IMR-90 (cell line): Measurements from ENCODE around the gene STAT6. TPM values are rescaled to one million over a fixed set of nuclear protein-coding genes. Genes with fewer than 3 reads are reported as not detected.

Experiments
- ATAC-seq: fragments of 200-7000 bp; cut with Tn5 transposase; 2 replicates; pipeline ENCODE4 v1.9.1; 2020; ENCODE audit warnings: low read depth, mild to moderate bottlenecking, moderate library complexity
- BruUV-seq: library from RNA; stranded (reverse); fragments of 400-500 nt; replicated peaks from 2 replicates; lab custom pipeline; 2021; lab: Mats Ljungman, UMichigan
- CTCF ChIA-PET: fragments of 300-600 bp; formaldehyde crosslinking; extraction: SDS; loops from one replicate; lab custom pipeline; 2021; ENCODE audit warnings: antibody characterized with exemption; lab: Yijun Ruan, JAX
- POLR2A ChIA-PET: fragments of 300-600 bp; sonication (Branson Sonifier 250); formaldehyde crosslinking; loops from one replicate; lab custom pipeline; 2022; ENCODE audit warnings: antibody characterized with exemption; ENCODE audit not compliant: unreplicated experiment; lab: Charles Lee
- DNase-seq: peaks from one replicate; pipeline ENCODE4 v3.0.0; 2013
- H2AFZ ChIP-seq: replicated peaks from 2 replicates; pipeline ENCODE3; 2013; ENCODE audit warnings: low read length, mild to moderate bottlenecking; ENCODE audit not compliant: poor library complexity
- H2AK5ac ChIP-seq: 2 replicates; pipeline ENCODE4 v1.6.1; 2013; ENCODE audit warnings: low read depth, low read length, inconsistent platforms
- H2AK9ac ChIP-seq: replicated peaks from 2 replicates; pipeline ENCODE3; 2013; ENCODE audit warnings: mild to moderate bottlenecking, low read depth, low read length, moderate library complexity; ENCODE audit not compliant: poor library complexity
- H2BK120ac ChIP-seq: 2 replicates; pipeline ENCODE4 v1.6.1; 2013; ENCODE audit warnings: low read depth, low read length, inconsistent platforms
- H2BK15ac ChIP-seq: 3 replicates; pipeline ENCODE4 v1.6.1; 2013; ENCODE audit warnings: low read depth, low read length, inconsistent platforms
- H2BK20ac ChIP-seq: 2 replicates; pipeline ENCODE4 v1.6.1; 2013; ENCODE audit warnings: low read depth, mild to moderate bottlenecking, inconsistent platforms, low read length, moderate library complexity
- H2BK5ac ChIP-seq: 2 replicates; pipeline ENCODE4 v1.6.1; 2013; ENCODE audit warnings: mild to moderate bottlenecking, low read depth, low read length, inconsistent platforms; ENCODE audit not compliant: poor library complexity, severe bottlenecking
- H3K14ac ChIP-seq: replicated peaks from 2 replicates; pipeline ENCODE4 v1.6.1; 2013; ENCODE audit warnings: low read depth, low read length, inconsistent platforms
- H3K18ac ChIP-seq: 2 replicates; pipeline ENCODE4 v1.6.1; 2013; ENCODE audit warnings: low read depth, low read length, control low read depth
- H3K23ac ChIP-seq: 2 replicates; pipeline ENCODE4 v1.6.1; 2013; ENCODE audit warnings: low read depth, low read length, inconsistent platforms
- H3K27ac ChIP-seq: 2 replicates; pipeline ENCODE4 v1.5.1; 2013; ENCODE audit warnings: mild to moderate bottlenecking, control low read depth, low read length; ENCODE audit not compliant: insufficient read depth
- H3K27me3 ChIP-seq: 2 replicates; pipeline ENCODE4 v1.6.1; 2013; ENCODE audit warnings: low read length; ENCODE audit not compliant: control insufficient read depth, insufficient read depth
- H3K36me3 ChIP-seq: 2 replicates; pipeline ENCODE4 v1.6.1; 2013; ENCODE audit warnings: low read length, mixed read lengths; ENCODE audit not compliant: control insufficient read depth, insufficient read depth
- H3K4ac ChIP-seq: 2 replicates; pipeline ENCODE4 v1.6.1; 2013; ENCODE audit warnings: low read depth, low read length, inconsistent platforms
- H3K4me1 ChIP-seq: 2 replicates; pipeline ENCODE4 v1.6.1; 2013; ENCODE audit warnings: low read length, mixed read lengths; ENCODE audit not compliant: control insufficient read depth, insufficient read depth
- H3K4me2 ChIP-seq: 2 replicates; pipeline ENCODE4 v1.6.1; 2013; ENCODE audit warnings: low read depth, mild to moderate bottlenecking, control low read depth, low read length, moderate library complexity
- H3K4me3 ChIP-seq: 2 replicates; pipeline ENCODE4 v1.5.1; 2013; ENCODE audit warnings: low read depth, mild to moderate bottlenecking, control low read depth, low read length, moderate library complexity; ENCODE audit not compliant: insufficient read depth
- H3K56ac ChIP-seq: 2 replicates; pipeline ENCODE4 v1.6.1; 2013; ENCODE audit warnings: low read length, inconsistent platforms; ENCODE audit not compliant: insufficient read depth; ENCODE audit errors: extremely low read depth
- H3K79me1 ChIP-seq, 2 experiments: 2 replicates each; pipeline ENCODE4 v1.6.1; 2013; ENCODE audit warnings: low read length in 2 of 2, inconsistent platforms in 1 of 2, low read depth in 1 of 2
- H3K9ac ChIP-seq: 2 replicates; pipeline ENCODE4 v1.6.1; 2013; ENCODE audit warnings: low read depth, low read length, control low read depth
- H3K9me1 ChIP-seq: 2 replicates; pipeline ENCODE4 v1.6.1; 2013; ENCODE audit warnings: low read length, inconsistent platforms; ENCODE audit not compliant: insufficient read depth
- H3K9me3 ChIP-seq: 2 replicates; pipeline ENCODE4 v1.6.1; 2013; ENCODE audit warnings: low read length; ENCODE audit not compliant: control insufficient read depth, insufficient read depth
- H4K20me1 ChIP-seq: 2 replicates; pipeline ENCODE4 v1.6.1; 2013; ENCODE audit warnings: low read length, inconsistent platforms; ENCODE audit not compliant: insufficient read depth
- H4K5ac ChIP-seq: 2 replicates; pipeline ENCODE4 v1.6.1; 2013; ENCODE audit warnings: mild to moderate bottlenecking, low read depth, low read length, control low read depth
- H4K8ac ChIP-seq, 2 experiments: 2 replicates each; pipeline ENCODE4 v1.6.1; 2013; ENCODE audit warnings: low read depth in 2 of 2, low read length in 2 of 2, control low read depth in 1 of 2, inconsistent platforms in 1 of 2
- H4K91ac ChIP-seq: 2 replicates; pipeline ENCODE4 v1.6.1; 2013; ENCODE audit warnings: low read depth, low read length, inconsistent platforms; ENCODE audit not compliant: insufficient read depth
- CEBPB ChIP-seq: IDR thresholded peaks from 2 replicates; pipeline ENCODE4 v1.6.1; 2012; ENCODE audit warnings: low read depth, low read length, improper control_type of control experiment
- CHD1 ChIP-seq: IDR thresholded peaks from 2 replicates; pipeline ENCODE4 v1.6.1; 2012; ENCODE audit warnings: low read depth, low read length, improper control_type of control experiment
- MAFK ChIP-seq: IDR thresholded peaks from 2 replicates; pipeline ENCODE4 v1.6.1; 2012; ENCODE audit warnings: low read depth, low read length, improper control_type of control experiment
- MXI1 ChIP-seq: IDR thresholded peaks from 2 replicates; pipeline ENCODE4 v1.6.1; 2012; ENCODE audit warnings: low read depth, mild to moderate bottlenecking, low read length, moderate library complexity, borderline replicate concordance
- RAD21 ChIP-seq: IDR thresholded peaks from 2 replicates; pipeline ENCODE4 v1.6.1; 2012; ENCODE audit warnings: low read length, improper control_type of control experiment
- SMC3 ChIP-seq: fragments of 150-350 bp; IDR thresholded peaks from 2 replicates; pipeline ENCODE4 v1.6.1; 2016; ENCODE audit warnings: low read depth, mild to moderate bottlenecking, antibody characterized with exemption, low read length, moderate library complexity
- WGBS, 2 experiments: methylation state at CpG; one replicate each; pipeline versions ENCODE4 v1.1.5 to v1.1.7; 2013; ENCODE audit warnings: missing lambda C conversion rate in 2 of 2; ENCODE audit not compliant: insufficient read length in 1 of 2; ENCODE audit errors: extremely low coverage in 2 of 2; 5-methylcytosine and 5-hydroxymethylcytosine counted together
- dilution Hi-C: fragments of 300-500 bp; cut with HindIII; formaldehyde crosslinking; loops from one replicate; pipeline ENCODE4 v1.14.3; 2018; ENCODE audit warnings: low sequenced_read_pairs; ENCODE audit not compliant: unreplicated experiment
- in situ Hi-C: fragments of 300-500 bp; cut with MboI; formaldehyde crosslinking; loops from 3 replicates; pipeline ENCODE4 v1.14.3; 2019; ENCODE audit warnings: low sequenced_read_pairs, inconsistent platforms, mixed read lengths
- intact Hi-C: fragments of 100-400 bp; cut with micrococcal nuclease; formaldehyde crosslinking; loops from 2 replicates; pipeline ENCODE4 v1.10.0; 2022
- polyA plus RNA-seq, 3 experiments: library from polyadenylated mRNA; depleted of rRNA; stranded (reverse); fragments of >200 nt; gene quantifications; 2 replicates each; pipeline ENCODE4 v1.2.3, GENCODE V29; 2012; ENCODE audit warnings: low replicate concordance in 1 of 3
- total RNA-seq: library from RNA; depleted of rRNA; stranded (reverse); fragments of >200 nt; gene quantifications from 2 replicates; pipeline ENCODE4 v1.2.3, GENCODE V29; 2012
- TF ChIP-seq, protein P1 (sequence below): fragments of 150-350 bp; IDR thresholded peaks from 2 replicates; pipeline ENCODE4 v1.6.1; 2016; ENCODE audit warnings: low read depth, mild to moderate bottlenecking, low read length, moderate library complexity, borderline replicate concordance
- TF ChIP-seq, protein P2 (sequence below): conservative IDR thresholded peaks from 2 replicates; pipeline ENCODE4 v1.5.1; 2012; ENCODE audit warnings: mild to moderate bottlenecking, low read depth, low read length, improper control_type of control experiment

STAT6 gene
- total and polyA plus RNA-seq, 2 of the 4 experiments (the other 2 are of a cell fraction) = 43.4 to 96.9 TPM

DNA sequence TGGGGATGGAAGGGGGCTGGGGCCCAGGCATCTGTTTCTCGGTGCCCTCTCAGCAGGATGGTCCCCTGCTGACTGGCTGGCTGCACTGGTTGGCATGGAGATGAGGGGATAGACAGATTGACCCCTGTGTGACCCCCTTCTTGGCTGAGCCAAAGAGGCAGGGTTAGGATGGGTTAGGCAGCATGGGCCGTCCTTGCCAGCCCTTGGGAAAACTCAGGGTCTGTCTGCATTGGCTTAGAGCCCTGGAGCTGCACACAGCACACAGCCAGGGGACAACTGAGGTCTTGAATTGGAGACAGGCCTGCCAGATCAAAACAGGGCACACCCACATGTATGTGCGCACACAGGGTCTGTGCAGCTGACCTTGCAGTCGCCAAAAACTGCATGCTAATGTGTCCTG lies 47.5 kb upstream of the STAT6 start:
- no peak overlapping the region for H3K23ac ChIP-seq
- ATAC-seq (no peak), DNase-seq (no peak)
- intact Hi-C loops (no loop called here), dilution Hi-C loops (no loop called here), in situ Hi-C loops (no loop called here)
- H3K4ac ChIP-seq = no peak overlapping the region
- H4K91ac ChIP-seq = no peak overlapping the region
- H3K4me3 ChIP-seq = no peak overlapping the region
- H3K4me2 ChIP-seq = no peak overlapping the region
- H2AK9ac ChIP-seq = no peak overlapping the region
- H2BK120ac ChIP-seq = no peak overlapping the region
- CTCF ChIA-PET = no interaction called here
- POLR2A ChIA-PET = no interaction called here
- no peak overlapping the region for H3K18ac ChIP-seq
- BruUV-seq = no TSS peak
- no peak overlapping the region for H3K56ac ChIP-seq
- H3K27ac ChIP-seq = no peak overlapping the region; the same call in 1 of the 2 replicates
- H4K5ac ChIP-seq = no peak overlapping the region
- no peak overlapping the region for H2BK15ac ChIP-seq
- H2AFZ ChIP-seq = no peak overlapping the region
- no peak overlapping the region for H4K8ac ChIP-seq
- no peaks in the 10 kb centered on the region for H3K27me3 ChIP-seq
- no peak overlapping the region for H2BK20ac ChIP-seq
- peaks cover 92% of the 10 kb centered on the region for H3K36me3 ChIP-seq
- peaks cover 44 to 87% of the 10 kb centered on the region in 2 experiments for H3K79me1 ChIP-seq
- no peak overlapping the region for H2AK5ac ChIP-seq
- TF ChIP-seq, protein P1, sequence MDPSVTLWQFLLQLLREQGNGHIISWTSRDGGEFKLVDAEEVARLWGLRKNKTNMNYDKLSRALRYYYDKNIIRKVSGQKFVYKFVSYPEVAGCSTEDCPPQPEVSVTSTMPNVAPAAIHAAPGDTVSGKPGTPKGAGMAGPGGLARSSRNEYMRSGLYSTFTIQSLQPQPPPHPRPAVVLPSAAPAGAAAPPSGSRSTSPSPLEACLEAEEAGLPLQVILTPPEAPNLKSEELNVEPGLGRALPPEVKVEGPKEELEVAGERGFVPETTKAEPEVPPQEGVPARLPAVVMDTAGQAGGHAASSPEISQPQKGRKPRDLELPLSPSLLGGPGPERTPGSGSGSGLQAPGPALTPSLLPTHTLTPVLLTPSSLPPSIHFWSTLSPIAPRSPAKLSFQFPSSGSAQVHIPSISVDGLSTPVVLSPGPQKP = no peak
- TF ChIP-seq CEBPB = no peak
- TF ChIP-seq RAD21 = no peak
- TF ChIP-seq MXI1 = no peak
- TF ChIP-seq CHD1 = no peak
- no peak for TF ChIP-seq SMC3
- TF ChIP-seq, protein P2, sequence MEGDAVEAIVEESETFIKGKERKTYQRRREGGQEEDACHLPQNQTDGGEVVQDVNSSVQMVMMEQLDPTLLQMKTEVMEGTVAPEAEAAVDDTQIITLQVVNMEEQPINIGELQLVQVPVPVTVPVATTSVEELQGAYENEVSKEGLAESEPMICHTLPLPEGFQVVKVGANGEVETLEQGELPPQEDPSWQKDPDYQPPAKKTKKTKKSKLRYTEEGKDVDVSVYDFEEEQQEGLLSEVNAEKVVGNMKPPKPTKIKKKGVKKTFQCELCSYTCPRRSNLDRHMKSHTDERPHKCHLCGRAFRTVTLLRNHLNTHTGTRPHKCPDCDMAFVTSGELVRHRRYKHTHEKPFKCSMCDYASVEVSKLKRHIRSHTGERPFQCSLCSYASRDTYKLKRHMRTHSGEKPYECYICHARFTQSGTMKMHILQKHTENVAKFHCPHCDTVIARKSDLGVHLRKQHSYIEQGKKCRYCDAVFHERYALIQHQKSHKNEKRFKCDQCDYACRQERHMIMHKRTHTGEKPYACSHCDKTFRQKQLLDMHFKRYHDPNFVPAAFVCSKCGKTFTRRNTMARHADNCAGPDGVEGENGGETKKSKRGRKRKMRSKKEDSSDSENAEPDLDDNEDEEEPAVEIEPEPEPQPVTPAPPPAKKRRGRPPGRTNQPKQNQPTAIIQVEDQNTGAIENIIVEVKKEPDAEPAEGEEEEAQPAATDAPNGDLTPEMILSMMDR = no peak
- TF ChIP-seq MAFK = no peak
- no peaks in the 10 kb centered on the region; the same call in 1 of the 2 replicates for H3K4me1 ChIP-seq
- H3K9ac ChIP-seq = no peak overlapping the region
- H2BK5ac ChIP-seq = no peak overlapping the region
- H3K9me1 ChIP-seq = peaks cover 15% of the 10 kb centered on the region
- 53% methylated on average over 2 of the region's 4 CpGs; no CpG with 5 or more reads in 1 of the 2 experiments for WGBS, 2 experiments
- peaks cover 43% of the 10 kb centered on the region for H4K20me1 ChIP-seq
- H3K14ac ChIP-seq = no peak overlapping the region
- H3K9me3 ChIP-seq = no peaks in the 10 kb centered on the region
